Sciatic nerve (tissue), 2 donors: ENCODE data around the gene PBOV1. TPM values are rescaled to one million over a fixed set of nuclear protein-coding genes. Genes with fewer than 3 reads are reported as not detected.
"Not testable (repeated sequence)": the region's sequence is repeated elsewhere in the genome, so short reads cannot be mapped to it uniquely, and the experiment has no call there.

Experiments used
- ATAC-seq: fragments of 200-7000 bp; cut with Tn5 transposase; one replicate; pipeline ENCODE4 v1.9.1; 2020; ENCODE audit warnings: mild to moderate bottlenecking, moderate library complexity
- DNase-seq: peaks from one replicate; pipeline ENCODE4 v3.0.0-alpha.2; 2020; ENCODE audit warnings: low spot score
- intact Hi-C: fragments of 100-400 bp; cut with DNase I; formaldehyde crosslinking; loops from one replicate; pipeline ENCODE4 v1.14.2; 2022
- total RNA-seq: library from RNA; stranded (reverse); fragmentation: NEBNext Ultra II Directional; extraction: Animal tissue kit (Norgen Biotek cat#: 25700); gene quantifications from one replicate; pipeline ENCODE4 v1.2.1, GENCODE V29; 2021
- donor health status: DM: no; HTN: no; CAD: no.
- donor health status: DM: no; HTN: no; CAD: no.

The PBOV1 gene
- total RNA-seq, 1 donor from 2014 or later = not detected

- intact Hi-C loops, DNase-seq: not testable (repeated sequence)
Observed at GRCh38 chr6:138212530-138212929, 5.8 kb downstream of the PBOV1 start.

GRCh38 chr6:138211601-138212000 lies 6.7 kb downstream of the PBOV1 start:
- intact Hi-C loops = no loop called here
- DNase-seq = no peak
- no peak for ATAC-seq

More at GRCh38 chr6:138212530-138212929, 5.8 kb downstream of the PBOV1 start:
- not testable (repeated sequence) for ATAC-seq

DNA sequence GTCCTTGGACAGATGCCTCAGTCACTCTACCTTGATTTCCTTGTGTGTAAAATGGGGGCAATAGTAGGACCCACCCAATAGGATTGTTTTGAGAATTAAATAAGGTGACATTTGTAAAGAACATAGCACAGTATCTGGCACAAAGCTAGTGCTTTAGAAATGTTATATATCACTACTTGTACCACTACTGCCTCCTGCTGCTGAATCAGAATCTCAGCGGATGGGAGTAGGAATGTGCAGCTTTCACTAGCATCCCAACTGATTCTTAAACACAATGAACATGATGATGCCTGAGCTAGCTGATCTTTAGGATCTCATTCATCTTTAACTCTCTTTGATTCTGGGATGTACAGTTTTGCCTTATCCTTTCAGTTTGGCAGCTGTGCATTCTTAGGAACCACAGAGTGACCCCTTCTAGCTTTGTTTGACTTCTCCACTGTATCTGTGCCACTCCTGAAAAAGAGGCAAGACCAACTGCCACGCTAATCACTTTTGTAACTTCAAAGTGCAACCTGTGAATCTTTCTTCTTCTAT lies 7.2 kb downstream of the PBOV1 start:
- intact Hi-C loops = no loop called here
- ATAC-seq = no peak
- DNase-seq = no peak

DNA sequence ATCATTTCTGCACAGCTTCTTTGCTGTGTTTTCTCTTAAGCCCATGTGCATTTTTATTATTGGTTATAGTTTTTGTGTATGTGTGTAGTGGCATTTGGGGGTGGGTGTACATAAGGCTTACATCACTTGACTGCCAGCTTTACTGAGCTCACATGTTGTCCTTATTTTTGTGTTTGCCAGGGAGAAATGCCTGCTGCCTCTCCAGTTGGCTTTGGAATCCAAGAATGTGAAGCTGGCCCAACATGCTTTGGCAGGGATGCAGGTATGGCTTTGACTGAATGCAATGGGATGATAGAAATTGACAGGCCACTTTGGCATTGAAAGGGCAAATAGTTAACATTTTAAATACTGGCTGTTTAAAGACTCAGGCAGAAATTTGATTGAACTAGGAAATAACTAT lies 11.4 kb downstream of the PBOV1 start:
- no peak for ATAC-seq
- intact Hi-C loops = no loop called here
- DNase-seq = no peak

DNA sequence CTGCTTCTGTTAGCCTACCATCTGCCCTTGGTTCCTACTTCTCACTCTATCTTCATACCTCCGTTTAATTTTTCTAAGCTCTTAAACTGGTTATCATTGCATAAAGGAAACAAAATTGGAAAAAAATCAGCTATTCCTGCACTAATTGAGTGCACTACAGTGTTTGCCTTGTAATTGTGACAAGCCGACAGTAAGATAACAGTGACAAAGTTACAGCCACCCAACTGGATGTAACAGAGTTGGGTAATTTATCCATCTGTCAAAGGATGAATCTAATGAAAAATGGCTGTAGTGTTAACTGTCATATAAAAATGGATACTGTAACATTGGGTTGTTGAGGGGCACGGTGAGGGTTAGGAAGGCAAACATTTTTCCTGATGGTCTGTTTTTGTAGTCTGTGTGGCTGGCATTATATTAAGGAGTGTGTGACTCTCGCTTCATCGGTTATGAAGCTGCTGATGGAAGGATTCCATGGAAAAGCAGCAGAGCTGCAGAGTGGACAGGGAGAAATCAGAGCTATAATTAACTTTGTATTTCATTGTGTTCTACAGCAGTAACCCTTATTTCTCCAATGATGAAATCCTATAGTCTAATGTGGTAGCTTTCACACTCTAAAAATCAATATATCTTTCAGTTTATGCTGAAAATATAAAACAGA lies 12.7 kb downstream of the PBOV1 start:
- ATAC-seq = no peak
- DNase-seq = no peak
- intact Hi-C loops = no loop called here

DNA sequence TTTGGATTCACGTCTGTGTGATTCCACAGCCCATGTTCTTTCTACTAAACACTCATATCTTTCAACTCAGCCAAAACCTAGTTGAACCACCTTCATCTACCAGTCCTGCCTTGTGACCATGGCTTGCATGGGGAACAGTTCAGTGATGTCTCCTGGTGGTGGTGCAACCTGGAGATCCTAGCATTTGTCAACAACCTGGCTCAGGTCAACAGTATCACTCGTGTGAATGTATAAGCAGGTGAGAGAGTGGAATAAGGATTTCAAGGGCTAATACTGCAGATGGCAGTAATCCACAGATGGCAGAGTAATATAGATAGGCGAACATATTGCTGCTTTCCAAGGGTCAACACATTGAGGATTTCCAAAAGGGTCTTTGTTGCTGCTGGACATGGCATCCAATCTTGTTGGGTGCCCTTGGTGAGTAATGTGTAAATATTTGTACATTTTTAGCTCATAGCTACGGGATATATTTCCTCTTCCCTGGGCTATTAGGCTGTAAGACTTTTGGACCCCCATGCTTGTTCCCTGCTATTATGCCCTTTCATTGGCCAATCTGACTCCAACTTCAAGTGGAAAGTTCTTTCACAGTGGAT lies 13.4 kb downstream of the PBOV1 start:
- DNase-seq (no peak), ATAC-seq (no peak)
- intact Hi-C loops = no loop called here

- ATAC-seq (no peak), DNase-seq (no peak)
- intact Hi-C loops = no loop called here
Observed at GRCh38 chr6:138204303-138204702, 14.0 kb downstream of the PBOV1 start.

DNA sequence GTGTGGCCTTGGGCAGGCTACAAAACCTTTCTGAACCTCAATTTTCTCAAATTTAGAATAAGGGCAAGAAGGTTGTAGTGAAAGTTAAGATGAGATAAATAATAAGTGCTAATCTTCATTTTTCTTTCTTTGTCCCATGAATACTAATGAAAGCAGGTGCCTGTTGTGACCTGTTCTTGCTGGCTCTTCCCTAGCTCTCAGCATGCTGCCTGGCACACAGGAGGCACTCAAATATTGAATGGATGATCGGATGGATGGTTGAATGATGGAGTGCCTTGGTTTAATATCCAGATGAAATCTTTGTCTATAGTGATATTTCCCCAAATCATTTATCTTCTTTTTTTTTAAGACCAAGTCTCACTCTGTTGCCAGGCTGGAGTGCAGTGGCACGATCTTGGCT lies 15.0 kb downstream of the PBOV1 start:
- no peak for DNase-seq
- ATAC-seq = no peak
- intact Hi-C loops = no loop called here

DNA sequence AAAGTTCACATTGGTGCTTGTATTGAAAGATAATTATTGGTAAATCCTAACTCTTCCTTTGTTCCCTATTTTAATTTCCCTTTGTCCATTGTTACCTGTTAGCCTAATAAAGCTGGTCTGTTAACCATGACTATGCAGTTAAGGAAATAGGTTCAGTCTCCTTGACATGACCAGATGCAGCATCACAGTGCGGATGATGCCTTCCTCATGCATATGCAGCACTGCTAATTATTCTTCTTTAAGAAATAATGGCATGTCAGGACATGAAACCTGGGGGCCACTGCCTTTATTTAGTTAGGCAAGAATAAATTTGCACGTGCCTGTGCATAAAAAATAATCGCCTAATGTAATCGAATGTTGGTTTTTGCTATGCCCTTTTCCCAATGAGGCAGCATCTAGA lies 16.5 kb downstream of the PBOV1 start:
- intact Hi-C loops = no loop called here
- DNase-seq = no peak
- ATAC-seq = no peak

DNA sequence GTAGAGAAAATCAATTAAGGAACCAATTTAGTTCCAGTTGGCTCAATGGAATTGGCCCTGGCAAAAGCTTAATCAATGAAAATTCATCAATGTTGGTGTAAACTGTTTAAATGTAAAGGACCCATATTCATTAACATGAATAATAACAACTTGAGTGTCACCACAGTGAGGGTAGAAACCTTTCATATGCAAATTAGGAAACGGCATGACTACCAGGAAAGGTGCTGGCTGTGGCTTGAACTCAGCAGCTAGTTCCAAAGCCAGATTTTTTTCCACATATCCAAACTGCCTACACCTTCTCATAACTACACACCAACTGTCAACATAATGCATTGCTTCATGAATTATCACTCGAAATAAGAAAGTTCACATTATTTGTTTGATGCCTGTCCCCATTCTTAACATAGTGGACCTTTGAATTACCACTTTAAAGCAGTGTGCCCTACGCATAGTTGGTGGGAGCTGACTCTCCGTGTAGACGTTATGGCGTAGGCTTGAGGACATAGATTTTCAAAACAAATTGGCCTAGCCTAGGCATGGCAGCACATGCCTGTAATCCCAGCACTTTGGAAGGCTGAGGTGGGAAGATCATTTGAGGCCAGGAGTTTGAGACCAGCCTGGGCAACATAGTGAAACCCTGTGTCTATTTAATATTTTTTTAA lies 19.7 kb downstream of the PBOV1 start:
- DNase-seq = no peak
- intact Hi-C loops = no loop called here
- ATAC-seq = no peak

DNA sequence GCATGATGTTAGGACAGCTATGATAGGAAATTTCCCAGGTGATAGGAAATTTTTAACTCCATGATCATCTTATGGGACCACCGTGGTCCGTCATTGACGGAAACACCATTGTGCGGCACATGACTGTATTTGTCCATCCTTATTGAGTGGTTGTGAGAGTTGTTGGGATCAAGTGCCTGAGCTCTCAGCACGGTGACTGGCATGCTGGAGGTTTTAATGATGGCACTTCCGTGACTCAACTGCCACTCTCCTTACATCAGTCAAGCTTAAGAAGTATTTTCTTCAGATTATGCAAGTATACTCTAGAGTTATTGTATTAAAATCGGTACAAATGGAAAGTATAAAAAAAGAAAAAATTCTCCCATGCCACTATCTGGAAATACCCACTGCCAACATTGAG lies 20.7 kb downstream of the PBOV1 start:
- intact Hi-C loops = no loop called here
- ATAC-seq (no peak), DNase-seq (no peak)

- ATAC-seq (no peak), DNase-seq (no peak)
- intact Hi-C loops = no loop called here
Observed at GRCh38 chr6:138196122-138196738, 22.1 kb downstream of the PBOV1 start.

DNA sequence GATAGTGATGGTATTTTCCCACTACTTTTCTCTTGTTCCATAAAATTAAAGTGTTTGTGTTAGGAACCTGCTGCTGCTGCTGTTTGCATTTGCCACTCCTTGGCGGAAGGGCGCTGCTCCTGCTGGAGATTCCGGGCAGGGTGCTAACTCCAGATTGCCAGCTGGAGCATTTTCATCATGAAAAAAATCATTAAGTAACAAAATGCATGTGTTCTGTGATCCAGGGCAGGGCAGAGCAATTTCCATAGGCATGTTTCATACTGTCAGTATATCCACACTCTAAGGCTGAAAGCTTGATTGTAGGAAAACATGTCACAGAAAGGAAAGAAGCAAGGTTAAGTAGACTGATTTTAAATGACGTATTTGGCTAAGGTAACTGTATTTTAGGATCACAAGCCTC lies 24.0 kb downstream of the PBOV1 start:
- DNase-seq = no peak
- no peak for ATAC-seq
- intact Hi-C loops = no loop called here

GRCh38 chr6:138188278-138188941 lies 29.9 kb downstream of the PBOV1 start:
- intact Hi-C loops = no loop called here
- ATAC-seq = peak; percentile 35
- DNase-seq = no peak

DNA sequence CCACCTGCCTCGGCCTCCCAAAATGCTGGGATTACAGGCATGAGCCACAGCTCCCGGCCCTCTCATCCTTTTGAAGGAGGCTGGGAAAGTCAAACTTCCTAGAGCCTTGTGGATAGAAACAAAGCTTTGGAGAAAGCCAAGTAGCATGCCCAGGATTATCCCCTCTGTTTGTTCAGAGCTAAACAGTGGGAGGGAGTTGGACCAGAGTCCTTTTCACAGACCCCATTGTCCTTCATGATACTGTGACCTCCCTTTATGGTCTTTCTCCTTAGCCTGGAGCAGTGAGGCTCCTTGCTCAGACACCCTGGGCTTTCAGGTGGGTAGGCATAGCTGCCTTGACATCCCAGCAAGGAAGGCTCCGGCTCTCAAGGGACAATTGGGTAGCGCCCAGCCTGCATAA lies 31.1 kb downstream of the PBOV1 start:
- ATAC-seq (no peak), DNase-seq (no peak)
- intact Hi-C loops = no loop called here

DNA sequence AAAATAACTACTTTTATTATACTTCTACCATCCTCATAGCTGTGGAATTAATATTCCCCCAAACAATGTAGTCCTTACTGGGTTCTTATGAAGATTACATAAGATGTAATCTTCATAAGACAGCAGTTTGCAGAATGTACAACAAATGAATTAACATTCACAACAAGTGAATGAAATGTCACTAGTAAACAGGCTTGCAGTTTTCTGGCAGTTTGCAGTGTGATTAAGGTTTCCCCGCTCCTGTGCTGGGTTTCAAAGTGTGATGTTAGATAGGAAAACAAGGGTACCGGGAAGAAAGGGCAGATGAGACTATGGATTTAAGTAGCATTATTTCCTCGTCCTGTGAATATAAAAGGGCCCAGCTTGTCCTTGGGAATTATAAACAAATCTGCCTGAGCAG lies 34.1 kb downstream of the PBOV1 start:
- no peak for ATAC-seq
- DNase-seq = no peak
- intact Hi-C loops = no loop called here

- DNase-seq (no peak), ATAC-seq (no peak)
- intact Hi-C loops = no loop called here
Observed at GRCh38 chr6:138183790-138184134, 34.5 kb downstream of the PBOV1 start.

DNA sequence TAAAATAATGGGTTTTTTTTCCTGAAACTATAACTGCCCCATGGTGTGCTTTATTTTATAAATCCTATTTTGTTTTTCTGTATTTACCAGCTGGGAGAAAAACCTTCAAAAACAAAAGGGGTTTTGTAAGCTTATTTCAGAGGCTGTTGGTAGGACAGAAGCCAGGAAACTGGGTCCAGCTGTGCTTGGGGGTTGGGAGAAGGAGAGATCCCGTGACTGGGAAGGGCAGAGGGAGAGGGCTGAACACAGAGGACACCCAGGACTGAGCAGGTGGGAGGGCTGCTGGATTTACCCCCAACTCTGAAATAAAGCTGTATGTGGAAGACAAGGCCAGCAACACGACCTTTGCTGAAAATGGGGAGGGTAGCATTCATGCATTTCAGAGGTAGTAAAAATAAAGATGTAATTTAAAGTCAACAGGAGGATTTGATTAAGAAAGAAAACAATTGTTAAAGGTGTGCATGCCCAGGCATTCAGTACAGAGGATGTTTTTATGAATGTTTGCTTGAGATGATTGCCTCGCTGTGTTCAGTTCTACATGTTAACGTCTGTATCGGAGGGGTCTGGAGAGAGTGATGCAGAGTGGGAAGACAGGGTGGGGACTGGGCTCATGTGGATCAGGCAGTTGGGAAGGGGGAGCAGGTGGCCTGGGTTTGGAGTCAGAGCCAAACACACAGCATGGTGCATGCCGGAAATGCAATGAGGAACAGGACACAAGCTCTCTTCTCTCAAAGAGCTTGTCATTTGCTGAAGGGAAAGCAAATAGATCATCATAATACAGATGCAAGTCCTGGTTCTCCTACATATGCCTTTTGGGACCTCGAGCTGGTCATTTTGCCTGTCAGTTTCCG lies 35.1 kb downstream of the PBOV1 start:
- intact Hi-C loops = no loop called here
- DNase-seq (peak; percentile 63), ATAC-seq (peak; percentile 91)
